LNCaP clone FGC (cell line): Measurements from ENCODE around the gene PARVB.

Experiments used
- DNase-seq: peaks from one replicate; pipeline ENCODE4 v3.0.0-alpha.2; 2011; ENCODE audit warnings: low read depth
- H3K4me3 ChIP-seq: 2 replicates; pipeline ENCODE4 v1.5.1; 2011; ENCODE audit warnings: mild to moderate bottlenecking, low read depth, low read length, control low read depth
- TF ChIP-seq, protein P1 (sequence below): IDR thresholded peaks from 2 replicates; pipeline ENCODE4 v1.5.1; 2012; ENCODE audit warnings: mild to moderate bottlenecking; ENCODE audit not compliant: control insufficient read depth, insufficient read depth; ENCODE audit errors: extremely low read depth

Gene PARVB, protein sequence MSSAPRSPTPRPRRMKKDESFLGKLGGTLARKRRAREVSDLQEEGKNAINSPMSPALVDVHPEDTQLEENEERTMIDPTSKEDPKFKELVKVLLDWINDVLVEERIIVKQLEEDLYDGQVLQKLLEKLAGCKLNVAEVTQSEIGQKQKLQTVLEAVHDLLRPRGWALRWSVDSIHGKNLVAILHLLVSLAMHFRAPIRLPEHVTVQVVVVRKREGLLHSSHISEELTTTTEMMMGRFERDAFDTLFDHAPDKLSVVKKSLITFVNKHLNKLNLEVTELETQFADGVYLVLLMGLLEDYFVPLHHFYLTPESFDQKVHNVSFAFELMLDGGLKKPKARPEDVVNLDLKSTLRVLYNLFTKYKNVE

DNA sequence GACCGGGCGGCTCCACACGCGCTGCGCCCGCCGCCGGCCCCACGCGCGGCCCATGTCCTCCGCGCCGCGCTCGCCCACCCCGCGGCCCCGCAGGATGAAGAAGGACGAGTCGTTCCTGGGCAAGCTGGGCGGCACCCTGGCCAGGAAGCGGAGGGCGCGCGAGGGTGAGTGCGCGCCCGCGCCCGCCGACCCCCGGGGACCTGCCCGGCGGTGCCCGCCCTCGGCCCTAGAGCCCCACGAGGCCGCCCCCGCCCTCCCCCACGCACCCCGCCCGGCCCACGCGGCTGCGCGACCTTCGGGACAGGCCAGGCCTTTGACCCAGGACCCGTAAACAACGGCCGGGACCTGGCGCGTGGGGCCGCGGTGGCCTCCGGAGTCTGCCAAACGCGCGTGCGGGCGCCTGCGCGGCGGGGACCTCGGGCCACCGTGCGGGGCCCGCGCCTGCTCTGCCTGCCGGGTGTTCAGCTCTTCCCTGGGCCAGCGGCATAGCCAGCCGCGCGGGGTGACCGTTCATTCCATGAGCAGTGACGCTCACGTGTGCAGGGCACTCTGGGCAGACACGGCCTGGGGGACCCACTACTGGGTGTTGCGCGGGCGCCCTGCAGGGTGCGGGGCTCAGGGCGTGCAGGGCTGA lies at the start of gene PARVB:
TSS of gene PARVB (plus strand) at position 15 of the 634 bp plus-strand sequence. CDS start at position 53, 38 bp downstream.
- peak within 1 kb of the TSS; percentile 71 for H3K4me3 ChIP-seq
- DNase-seq = no peak
- TF ChIP-seq, protein P1, sequence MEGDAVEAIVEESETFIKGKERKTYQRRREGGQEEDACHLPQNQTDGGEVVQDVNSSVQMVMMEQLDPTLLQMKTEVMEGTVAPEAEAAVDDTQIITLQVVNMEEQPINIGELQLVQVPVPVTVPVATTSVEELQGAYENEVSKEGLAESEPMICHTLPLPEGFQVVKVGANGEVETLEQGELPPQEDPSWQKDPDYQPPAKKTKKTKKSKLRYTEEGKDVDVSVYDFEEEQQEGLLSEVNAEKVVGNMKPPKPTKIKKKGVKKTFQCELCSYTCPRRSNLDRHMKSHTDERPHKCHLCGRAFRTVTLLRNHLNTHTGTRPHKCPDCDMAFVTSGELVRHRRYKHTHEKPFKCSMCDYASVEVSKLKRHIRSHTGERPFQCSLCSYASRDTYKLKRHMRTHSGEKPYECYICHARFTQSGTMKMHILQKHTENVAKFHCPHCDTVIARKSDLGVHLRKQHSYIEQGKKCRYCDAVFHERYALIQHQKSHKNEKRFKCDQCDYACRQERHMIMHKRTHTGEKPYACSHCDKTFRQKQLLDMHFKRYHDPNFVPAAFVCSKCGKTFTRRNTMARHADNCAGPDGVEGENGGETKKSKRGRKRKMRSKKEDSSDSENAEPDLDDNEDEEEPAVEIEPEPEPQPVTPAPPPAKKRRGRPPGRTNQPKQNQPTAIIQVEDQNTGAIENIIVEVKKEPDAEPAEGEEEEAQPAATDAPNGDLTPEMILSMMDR = no peak

DNA sequence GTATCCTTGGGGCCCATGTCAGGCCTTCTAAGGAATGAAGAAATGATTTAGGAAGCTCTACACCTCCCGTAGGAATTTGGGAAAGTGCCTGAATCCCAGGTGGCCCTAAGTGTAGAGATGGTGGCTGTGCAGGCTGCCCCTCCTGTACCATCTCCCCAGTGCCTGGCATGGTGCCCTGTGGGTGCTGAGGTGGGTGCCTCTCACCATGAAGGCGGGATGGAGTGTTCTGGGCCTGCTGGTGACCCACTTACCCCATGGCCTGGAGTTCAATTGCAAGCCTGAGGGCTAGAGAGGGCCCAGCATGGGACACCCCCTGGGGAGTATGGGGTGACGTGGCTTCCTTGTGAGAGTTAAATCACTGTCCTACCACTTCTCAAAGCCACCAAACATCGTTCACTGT lies 49.1 kb upstream of the PARVB start:
- TF ChIP-seq, protein P1 = no peak

DNA sequence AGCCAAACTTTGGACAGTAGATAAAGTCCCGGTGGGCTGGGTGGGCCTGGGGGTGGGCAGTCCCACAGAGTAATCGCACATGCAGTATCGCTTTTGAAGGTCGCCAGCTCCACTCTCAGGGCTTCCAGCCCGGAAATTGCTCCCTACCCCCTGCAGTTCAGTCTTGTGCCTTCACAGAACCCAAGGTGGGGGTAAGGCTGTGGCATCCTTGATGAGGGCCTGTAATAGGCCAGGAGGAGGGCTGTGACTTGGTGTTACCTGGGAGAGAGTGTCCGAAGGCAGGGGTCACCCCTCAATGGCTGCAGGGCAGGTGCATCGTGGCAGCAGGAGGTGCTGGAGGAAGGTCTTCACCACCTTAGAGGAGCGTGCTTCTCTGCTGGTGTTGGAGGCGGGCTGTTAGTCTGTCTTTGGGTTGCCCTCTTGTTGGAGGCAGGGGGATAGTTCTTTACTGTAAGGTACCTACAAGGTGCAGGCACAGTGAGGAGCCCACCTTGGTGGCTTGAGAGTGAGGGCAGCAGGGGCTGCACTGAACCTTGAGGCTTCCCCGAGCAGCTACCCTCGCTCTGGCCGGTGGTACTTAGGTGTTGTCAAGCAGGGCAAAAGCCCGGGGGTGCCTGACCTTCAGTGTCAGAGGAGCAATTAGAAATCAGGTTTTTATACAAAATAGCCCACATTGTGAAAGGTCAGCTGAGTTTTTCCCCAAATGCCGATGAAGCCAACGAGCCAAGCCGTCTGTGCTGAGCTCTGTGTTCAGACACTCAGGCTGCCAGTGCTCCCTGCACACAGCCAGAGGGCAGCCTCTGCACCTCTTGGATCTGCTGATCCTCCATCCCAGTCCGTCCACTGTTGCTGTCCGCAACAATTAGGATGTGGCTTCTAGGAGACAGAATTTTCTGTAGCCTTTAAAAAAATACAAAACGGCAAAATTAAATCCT lies 47.0 kb upstream of the PARVB start:
- no peak for DNase-seq
- TF ChIP-seq, protein P1 = peak; percentile 20; the same call in 1 of the 2 replicates

More for the DNA sequence above, 49.1 kb upstream of the PARVB start:
- H3K4me3 ChIP-seq = no peak overlapping the region
- DNase-seq = no peak

DNA sequence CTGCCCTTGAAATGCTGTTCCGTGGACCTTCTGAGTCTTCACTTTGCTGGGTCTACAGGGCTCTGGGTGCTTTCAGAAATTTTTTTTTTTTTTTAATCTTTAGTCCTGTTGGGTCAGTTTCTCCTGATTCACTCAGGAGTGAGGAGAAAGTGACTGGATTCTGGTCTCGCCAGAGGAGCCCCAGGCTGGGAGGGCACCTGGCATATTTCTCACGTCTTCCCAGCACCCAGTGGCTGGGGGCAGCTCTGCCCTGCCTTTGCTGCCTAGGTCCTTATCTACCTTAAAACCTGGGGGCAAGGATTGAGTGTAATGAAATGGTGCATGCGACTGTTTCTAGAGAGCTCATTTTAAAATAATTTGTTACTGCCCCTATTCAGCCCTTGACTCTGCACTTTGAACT lies 45.5 kb upstream of the PARVB start:
- DNase-seq = no peak
- no peak overlapping the region for H3K4me3 ChIP-seq
- TF ChIP-seq, protein P1 = no peak

More for the DNA sequence above, 47.0 kb upstream of the PARVB start:
- no peak overlapping the region for H3K4me3 ChIP-seq

DNA sequence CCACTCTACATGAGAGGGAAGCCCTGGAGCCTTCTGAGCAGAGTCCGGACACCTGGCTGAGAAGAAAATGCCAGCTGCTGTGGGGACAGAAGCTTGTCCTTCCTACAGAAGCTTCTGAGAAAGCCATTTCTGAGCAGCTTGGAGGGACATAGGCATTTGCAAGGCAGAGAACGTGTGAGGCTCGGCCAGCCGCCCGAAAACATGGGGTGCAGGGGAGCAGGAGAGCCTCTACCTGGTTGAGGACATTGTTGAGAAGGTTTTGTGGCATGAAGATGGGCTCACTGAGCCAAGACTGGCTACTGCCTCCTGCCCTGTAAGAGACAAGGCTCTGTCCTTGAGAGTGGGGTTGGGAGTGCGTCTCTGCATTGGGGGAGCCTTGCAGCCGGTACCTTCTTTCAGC lies 43.5 kb upstream of the PARVB start:
- TF ChIP-seq, protein P1 = no peak
- no peak overlapping the region for H3K4me3 ChIP-seq
- DNase-seq = no peak

DNA sequence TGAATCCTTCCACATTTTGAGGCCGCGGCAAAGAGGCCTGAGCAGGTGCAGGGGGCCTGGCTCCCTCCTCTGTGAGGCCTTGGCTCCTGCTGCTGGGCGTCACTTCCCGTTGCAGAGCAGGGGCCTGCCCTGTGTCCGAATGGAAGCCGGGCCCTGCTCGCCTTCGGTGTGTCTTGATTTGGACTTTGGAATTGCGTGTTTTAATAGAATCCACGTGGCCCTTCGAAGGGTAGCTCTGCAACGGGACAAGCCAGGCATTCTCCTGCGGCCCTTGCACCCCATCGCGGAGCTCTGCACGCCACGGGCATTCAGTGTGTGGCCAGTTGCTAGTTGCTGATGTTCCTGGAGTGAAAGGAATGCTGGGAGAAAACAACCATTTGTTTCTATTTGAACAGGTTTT lies 43.1 kb upstream of the PARVB start:
- no peak for DNase-seq
- TF ChIP-seq, protein P1 = no peak
- H3K4me3 ChIP-seq = no peak overlapping the region
